HepG2 (cell line): ENCODE data around the gene PLCL1. TPM values are rescaled to one million over a fixed set of nuclear protein-coding genes. Genes with fewer than 3 reads are reported as not detected.

Source experiments
- ATAC-seq: fragments of 200-7000 bp; cut with Tn5 transposase; 3 replicates; pipeline ENCODE4 v1.9.1; 2020; ENCODE audit warnings: mild to moderate bottlenecking, moderate library complexity
- BruUV-seq: library from RNA; stranded (reverse); fragments of 400-500 nt; replicated peaks from 2 replicates; lab custom pipeline; 2021; lab: Mats Ljungman, UMichigan
- CTCF ChIA-PET: fragments of 300-600 bp; formaldehyde crosslinking; extraction: SDS; loops from one replicate; lab custom pipeline; 2021; ENCODE audit warnings: low total read pairs, inconsistent platforms, low intra/inter-chr PET ratio; lab: Yijun Ruan, JAX
- POLR2A ChIA-PET: fragments of 350-600 bp; sonication (Branson Sonifier 250); formaldehyde crosslinking; loops from one replicate; lab custom pipeline; 2020; ENCODE audit warnings: antibody characterized with exemption, inconsistent platforms; lab: Yijun Ruan, JAX
- DNase-seq: peaks from one replicate; pipeline ENCODE4 v3.0.0-alpha.2; 2015; ENCODE audit warnings: low spot score
- FAIRE-seq: peaks from 3 replicates; lab custom pipeline; 2011; peaks lifted over from hg19 to GRCh38; lab: Jason Lieb, UNC
- H2AFZ ChIP-seq: one replicate; pipeline ENCODE4 v1.6.1; 2011; ENCODE audit warnings: low read length, inconsistent platforms
- H3K27ac ChIP-seq: fragments of 300-600 bp; 3 replicates; pipeline ENCODE4 v1.8.0; 2011; ENCODE audit warnings: mixed run types, mild to moderate bottlenecking, mixed read lengths, low read length, inconsistent platforms; ENCODE audit not compliant: insufficient read depth; ENCODE audit errors: extremely low read length
- H3K27me3 ChIP-seq, 2 experiments: fragments of 200-600 bp in 1 of 2; 2 replicates in 1 of 2; 3 replicates in 1 of 2; pipeline versions ENCODE4 v1.6.0 to v1.8.0; 2011; ENCODE audit warnings: low read length in 2 of 2, mild to moderate bottlenecking in 2 of 2, moderate library complexity in 2 of 2, inconsistent platforms in 1 of 2; ENCODE audit not compliant: insufficient read depth in 2 of 2, control insufficient read depth in 1 of 2
- H3K36me3 ChIP-seq, 2 experiments: fragments of 200-600 bp in 1 of 2; replicated peaks in 1 of 2; 2 replicates in 1 of 2; 3 replicates in 1 of 2; pipeline versions ENCODE4 v1.5.1 to v1.8.0; 2011; ENCODE audit warnings: low read length in 2 of 2, inconsistent platforms in 1 of 2; ENCODE audit not compliant: insufficient read depth in 2 of 2, control insufficient read depth in 1 of 2
- H3K4me1 ChIP-seq: 2 replicates; pipeline ENCODE4 v1.5.1; 2012; ENCODE audit warnings: low read length, inconsistent platforms; ENCODE audit not compliant: insufficient read depth
- H3K4me2 ChIP-seq: 2 replicates; pipeline ENCODE4 v1.6.0; 2011; ENCODE audit warnings: low read depth, low read length, inconsistent platforms
- H3K4me3 ChIP-seq, 3 experiments: fragments of 200-600 bp in 1 of 3; sonication (generic), shearing (Covaris generic) in 1 of 3; replicated peaks in 1 of 3; 2 replicates each; pipeline ENCODE4 v1.5.1; 2011 to 2016; ENCODE audit warnings: low read length in 3 of 3, inconsistent platforms in 2 of 3, low read depth in 2 of 3, mild to moderate bottlenecking in 2 of 3, control low read depth in 1 of 3, mixed read lengths in 1 of 3; ENCODE audit not compliant: insufficient read depth in 1 of 3
- H3K79me2 ChIP-seq: one replicate; pipeline ENCODE4 v1.6.1; 2011; ENCODE audit warnings: low read length, inconsistent platforms; ENCODE audit not compliant: insufficient read depth
- H3K9ac ChIP-seq: 2 replicates; pipeline ENCODE4 v1.6.0; 2011; ENCODE audit warnings: mild to moderate bottlenecking, low read depth, low read length, inconsistent platforms; ENCODE audit not compliant: insufficient read depth
- H3K9me3 ChIP-seq: 2 replicates; pipeline ENCODE4 v1.5.1; 2012; ENCODE audit warnings: mild to moderate bottlenecking, low read length
- H4K20me1 ChIP-seq: 2 replicates; pipeline ENCODE4 v1.6.0; 2011; ENCODE audit warnings: inconsistent platforms, mild to moderate bottlenecking, low read length, moderate library complexity; ENCODE audit not compliant: insufficient read depth
- ATF6 ChIP-seq: sonication (generic); formaldehyde crosslinking; conservative IDR thresholded peaks from 2 replicates; pipeline ENCODE4 v1.4.0; 2020; ENCODE audit warnings: missing genetic modification reagents
- EED ChIP-seq: sonication (generic); formaldehyde crosslinking; IDR thresholded peaks from 2 replicates; pipeline ENCODE4 v1.5.0; 2020; ENCODE audit warnings: mild to moderate bottlenecking, missing genetic modification reagents
- GABPA ChIP-seq, 2 experiments: IDR thresholded peaks; 2 replicates each; pipeline ENCODE4 v1.6.1; 2011 to 2016; ENCODE audit warnings: low read depth in 2 of 2, low read length in 1 of 2, missing biosample characterization in 1 of 2, missing genetic modification characterization in 1 of 2
- ISL2 ChIP-seq: sonication (generic); formaldehyde crosslinking; IDR thresholded peaks from 2 replicates; pipeline ENCODE4 v1.5.0; 2020; ENCODE audit warnings: missing genetic modification reagents
- RAD21 ChIP-seq: fragments of 450-650 bp; formaldehyde crosslinking; IDR thresholded peaks from 2 replicates; pipeline ENCODE4 v1.5.0; 2020; ENCODE audit warnings: mild to moderate bottlenecking
- WGBS: methylation state at CpG from one replicate; pipeline ENCODE4 v1.1.6; 2017; ENCODE audit warnings: low lambda C conversion rate; 5-methylcytosine and 5-hydroxymethylcytosine counted together
- in situ Hi-C: cut with HindIII; loops from 2 replicates; pipeline ENCODE4 v1.10.0; 2017; ENCODE audit warnings: low pct_unique_long_range_greater_than_20kb; ENCODE audit not compliant: extremely low pct_ligation_motif_present
- intact Hi-C: fragments of 100-400 bp; cut with micrococcal nuclease; formaldehyde crosslinking; loops from one replicate; pipeline ENCODE4 v1.10.0; 2022; ENCODE audit not compliant: unreplicated experiment
- polyA plus RNA-seq, 8 experiments: library from polyadenylated mRNA; depleted of rRNA in 3 of 8; stranded (reverse) in 7 of 8; unstranded in 1 of 8; fragments of >200 nt; fragmentation: Illumina TruSeq in 4 of 8; extraction: Trizol in 4 of 8; gene quantifications; 2 replicates each; pipeline versions ENCODE4 v1.2.1 to v1.2.3, GENCODE V29; 2011 to 2016; ENCODE audit warnings: low read depth in 4 of 8, missing spikeins in 1 of 8, mixed read lengths in 1 of 8; ENCODE audit not compliant: insufficient read depth in 1 of 8
- total RNA-seq, 5 experiments: library from RNA; depleted of rRNA; stranded (reverse); fragments of >200 nt; fragmentation: Illumina TruSeq; extraction: Trizol; gene quantifications; 2 replicates each; pipeline ENCODE4 v1.2.3, GENCODE V29; 2016; ENCODE audit warnings: low read depth in 1 of 5

The PLCL1 gene
- total and polyA plus RNA-seq, 2 of the 13 experiments (the other 11 are each of a cell fraction or from before 2014, with no cell fraction given) = not detected

- Histone ChIP-seq H3K36me3 (no peaks in the 10 kb centered on the region), H3K27ac (no peak overlapping the region), H3K4me3 (no peak overlapping the region), H4K20me1 (no peaks in the 10 kb centered on the region), H3K27me3 (no peaks in the 10 kb centered on the region), H3K4me2 (no peak overlapping the region), H3K4me1 (no peaks in the 10 kb centered on the region), H3K9ac (no peak overlapping the region), H3K79me2 (no peaks in the 10 kb centered on the region), H2AFZ (no peak overlapping the region), H3K9me3 (no peaks in the 10 kb centered on the region)
- 19% methylated on average over 7 of the region's 7 CpGs for WGBS
- BruUV-seq = no TSS peak
- intact Hi-C loops (no loop called here), in situ Hi-C loops (no loop called here)
- ChIA-PET CTCF (no interaction called here), POLR2A (no interaction called here)
- TF ChIP-seq EED (CRISPR knock-in tag) (no peak), GABPA (IDR thresholded peaks at IDR 0.05; ENCODE audit: low read depth, low read length) (no peak), GABPA (CRISPR knock-in tag; IDR thresholded peaks at IDR 0.05; ENCODE audit: low read depth) (peak; percentile 70)
- ATAC-seq = no peak
- DNase-seq = no peak
- no peak for FAIRE-seq
These were observed 87.6 kb downstream of the PLCL1 start for GRCh38 chr2:197891897-197892442.

GRCh38 chr2:197893403-197894177, 89.2 kb downstream of the PLCL1 start:
- no peaks in the 10 kb centered on the region for H3K79me2 ChIP-seq
- WGBS = 6% methylated on average over 6 of the region's 6 CpGs
- in situ Hi-C loops = no loop called here
- no peak overlapping the region for H2AFZ ChIP-seq
- H3K4me2 ChIP-seq = no peak overlapping the region
- TF ChIP-seq ATF6 = no peak
- TF ChIP-seq ISL2 (CRISPR knock-in tag) = no peak
- TF ChIP-seq RAD21 (CRISPR knock-in tag) = no peak
- TF ChIP-seq, all 625 proteins: peak for 0
- ChIA-PET POLR2A (no interaction called here), CTCF (no interaction called here)
- ATAC-seq = no peak
- H3K9me3 ChIP-seq = no peaks in the 10 kb centered on the region
- no peaks in the 10 kb centered on the region for H4K20me1 ChIP-seq
- DNase-seq = no peak
- H3K27me3 ChIP-seq = no peaks in the 10 kb centered on the region; a peak in 1 of 5 replicates
- no TSS peak for BruUV-seq
- no peaks in the 10 kb centered on the region for H3K4me1 ChIP-seq
- H3K9ac ChIP-seq = no peak overlapping the region
- H3K36me3 ChIP-seq = no peaks in the 10 kb centered on the region
- FAIRE-seq = peak; percentile 60
- no peak overlapping the region for H3K4me3 ChIP-seq
- intact Hi-C loops = no loop called here
- no peak overlapping the region for H3K27ac ChIP-seq
